ENCODE results near the gene LARP6. TPM values are rescaled to one million over a fixed set of nuclear protein-coding genes. Genes with fewer than 3 reads are reported as not detected.

Gene LARP6
- total and polyA plus RNA-seq, 2 of the 13 experiments (the other 11 are each of a cell fraction or from before 2014, with no cell fraction given) = 2.9 to 8.2 TPM

DNA sequence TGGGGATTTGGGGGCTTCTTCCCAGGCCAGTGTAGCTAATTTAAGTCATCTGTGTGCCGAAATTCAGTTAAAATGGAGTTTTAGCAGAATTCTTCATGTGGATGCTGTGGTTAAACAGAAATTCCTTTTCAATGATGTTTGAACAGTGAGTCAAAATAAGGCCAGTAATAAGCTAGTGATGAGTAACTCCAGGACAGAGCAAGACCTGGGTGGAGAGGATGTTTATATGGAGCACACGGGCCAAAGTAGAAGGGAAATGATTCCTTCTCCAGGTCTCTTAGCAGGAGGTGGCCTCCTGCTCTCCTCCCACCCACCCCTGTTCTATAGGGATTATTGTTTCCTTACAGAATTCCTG is 58.7 kb downstream of the LARP6 start:
- DNase-seq (ENCODE audit: low spot score) = peak; percentile 57
- Histone ChIP-seq H3K27ac (ENCODE audit: extremely low read length, insufficient read depth, low read length) (no peak overlapping the region), H3K79me2 (ENCODE audit: insufficient read depth, low read length) (no peaks in the 10 kb centered on the region), H3K27me3 (ENCODE audit: control insufficient read depth in 1 of 2, insufficient read depth in 2 of 2, low read length in 2 of 2) (no peaks in the 10 kb centered on the region), H4K20me1 (ENCODE audit: insufficient read depth, low read length) (no peaks in the 10 kb centered on the region), H3K9ac (ENCODE audit: insufficient read depth, low read depth, low read length) (no peak overlapping the region), H3K4me1 (ENCODE audit: insufficient read depth, low read length) (peaks cover 38% of the 10 kb centered on the region), H3K9me3 (ENCODE audit: low read length) (no peaks in the 10 kb centered on the region), H3K4me2 (ENCODE audit: low read depth, low read length) (no peak overlapping the region), H2AFZ (ENCODE audit: low read length) (no peak overlapping the region), H3K36me3 (replicated peaks in 1 of 2; ENCODE audit: control insufficient read depth in 1 of 2, insufficient read depth in 2 of 2, low read length in 2 of 2) (no peaks in the 10 kb centered on the region), H3K4me3 (replicated peaks in 1 of 3; ENCODE audit: insufficient read depth in 1 of 3, low read depth in 2 of 3, low read length in 3 of 3) (no peak overlapping the region)
- TF ChIP-seq ISX (CRISPR knock-in tag; conservative IDR thresholded peaks at IDR 0.05) = no peak
- peak; percentile 53 for TF ChIP-seq FOSL2 (CRISPR knock-in tag; IDR thresholded peaks at IDR 0.05)
- TF ChIP-seq SAP130 (CRISPR knock-in tag; IDR thresholded peaks at IDR 0.05; ENCODE audit: low read depth) = 0 out of 2 replicates have a peak, but pooled peaks have one; percentile 21
- TF ChIP-seq HMG20A (CRISPR knock-in tag; IDR thresholded peaks at IDR 0.05; ENCODE audit: borderline replicate concordance) = peak; percentile 13; the same call in 1 of the 2 replicates
- BruUV-seq (replicated peaks) = no TSS peak
- in situ Hi-C loops (cut with HindIII; ENCODE audit: extremely low pct_ligation_motif_present, low pct_unique_long_range_greater_than_20kb) (no loop called here), intact Hi-C loops (cut with micrococcal nuclease; ENCODE audit: unreplicated experiment) (no loop called here)
- POLR2A ChIA-PET = interaction anchor here (0.6 kb wide), 1 partner anchor 599 kb away, joined by 3 read pairs; no protein-coding TSS in a partner anchor
- 5% methylated on average over 2 of the region's 2 CpGs for WGBS (ENCODE audit: low lambda C conversion rate)
- FAIRE-seq = no peak
- peak; percentile 65 for ATAC-seq
- CTCF ChIA-PET (ENCODE audit: low intra/inter-chr PET ratio, low total read pairs) = no interaction called here

GRCh38 chr15:70794596-70795310 is 59.2 kb downstream of the LARP6 start:
- Histone ChIP-seq H3K36me3 (replicated peaks in 1 of 2; ENCODE audit: control insufficient read depth in 1 of 2, insufficient read depth in 2 of 2, low read length in 2 of 2) (no peaks in the 10 kb centered on the region), H3K9me3 (ENCODE audit: low read length) (no peaks in the 10 kb centered on the region), H3K4me2 (ENCODE audit: low read depth, low read length) (no peak overlapping the region), H3K27me3 (ENCODE audit: control insufficient read depth in 1 of 2, insufficient read depth in 2 of 2, low read length in 2 of 2) (no peaks in the 10 kb centered on the region), H3K27ac (ENCODE audit: extremely low read length, insufficient read depth, low read length) (no peak overlapping the region), H3K4me1 (ENCODE audit: insufficient read depth, low read length) (peaks cover 33% of the 10 kb centered on the region), H2AFZ (ENCODE audit: low read length) (no peak overlapping the region), H4K20me1 (ENCODE audit: insufficient read depth, low read length) (no peaks in the 10 kb centered on the region), H3K4me3 (replicated peaks in 1 of 3; ENCODE audit: insufficient read depth in 1 of 3, low read depth in 2 of 3, low read length in 3 of 3) (no peak overlapping the region), H3K79me2 (ENCODE audit: insufficient read depth, low read length) (no peaks in the 10 kb centered on the region), H3K9ac (ENCODE audit: insufficient read depth, low read depth, low read length) (no peak overlapping the region)
- BruUV-seq (replicated peaks) = no TSS peak
- ATAC-seq (no peak), FAIRE-seq (no peak), DNase-seq (ENCODE audit: low spot score) (no peak)
- 55% methylated on average over 12 of the region's 12 CpGs for WGBS (ENCODE audit: low lambda C conversion rate)
- intact Hi-C loops (cut with micrococcal nuclease; ENCODE audit: unreplicated experiment) = no loop called here
- CTCF ChIA-PET (ENCODE audit: low intra/inter-chr PET ratio, low total read pairs) = no interaction called here
- POLR2A ChIA-PET = interaction anchor here (0.6 to 1.0 kb wide), 2 partner anchors 31 to 598 kb away, joined by 3 read pairs; partner anchors contain the start of gene UACA
- in situ Hi-C loops (cut with HindIII; ENCODE audit: extremely low pct_ligation_motif_present, low pct_unique_long_range_greater_than_20kb) = no loop called here
- TF ChIP-seq WIZ (CRISPR knock-in tag; IDR thresholded peaks at IDR 0.05) = no peak
- TF ChIP-seq, protein P1, sequence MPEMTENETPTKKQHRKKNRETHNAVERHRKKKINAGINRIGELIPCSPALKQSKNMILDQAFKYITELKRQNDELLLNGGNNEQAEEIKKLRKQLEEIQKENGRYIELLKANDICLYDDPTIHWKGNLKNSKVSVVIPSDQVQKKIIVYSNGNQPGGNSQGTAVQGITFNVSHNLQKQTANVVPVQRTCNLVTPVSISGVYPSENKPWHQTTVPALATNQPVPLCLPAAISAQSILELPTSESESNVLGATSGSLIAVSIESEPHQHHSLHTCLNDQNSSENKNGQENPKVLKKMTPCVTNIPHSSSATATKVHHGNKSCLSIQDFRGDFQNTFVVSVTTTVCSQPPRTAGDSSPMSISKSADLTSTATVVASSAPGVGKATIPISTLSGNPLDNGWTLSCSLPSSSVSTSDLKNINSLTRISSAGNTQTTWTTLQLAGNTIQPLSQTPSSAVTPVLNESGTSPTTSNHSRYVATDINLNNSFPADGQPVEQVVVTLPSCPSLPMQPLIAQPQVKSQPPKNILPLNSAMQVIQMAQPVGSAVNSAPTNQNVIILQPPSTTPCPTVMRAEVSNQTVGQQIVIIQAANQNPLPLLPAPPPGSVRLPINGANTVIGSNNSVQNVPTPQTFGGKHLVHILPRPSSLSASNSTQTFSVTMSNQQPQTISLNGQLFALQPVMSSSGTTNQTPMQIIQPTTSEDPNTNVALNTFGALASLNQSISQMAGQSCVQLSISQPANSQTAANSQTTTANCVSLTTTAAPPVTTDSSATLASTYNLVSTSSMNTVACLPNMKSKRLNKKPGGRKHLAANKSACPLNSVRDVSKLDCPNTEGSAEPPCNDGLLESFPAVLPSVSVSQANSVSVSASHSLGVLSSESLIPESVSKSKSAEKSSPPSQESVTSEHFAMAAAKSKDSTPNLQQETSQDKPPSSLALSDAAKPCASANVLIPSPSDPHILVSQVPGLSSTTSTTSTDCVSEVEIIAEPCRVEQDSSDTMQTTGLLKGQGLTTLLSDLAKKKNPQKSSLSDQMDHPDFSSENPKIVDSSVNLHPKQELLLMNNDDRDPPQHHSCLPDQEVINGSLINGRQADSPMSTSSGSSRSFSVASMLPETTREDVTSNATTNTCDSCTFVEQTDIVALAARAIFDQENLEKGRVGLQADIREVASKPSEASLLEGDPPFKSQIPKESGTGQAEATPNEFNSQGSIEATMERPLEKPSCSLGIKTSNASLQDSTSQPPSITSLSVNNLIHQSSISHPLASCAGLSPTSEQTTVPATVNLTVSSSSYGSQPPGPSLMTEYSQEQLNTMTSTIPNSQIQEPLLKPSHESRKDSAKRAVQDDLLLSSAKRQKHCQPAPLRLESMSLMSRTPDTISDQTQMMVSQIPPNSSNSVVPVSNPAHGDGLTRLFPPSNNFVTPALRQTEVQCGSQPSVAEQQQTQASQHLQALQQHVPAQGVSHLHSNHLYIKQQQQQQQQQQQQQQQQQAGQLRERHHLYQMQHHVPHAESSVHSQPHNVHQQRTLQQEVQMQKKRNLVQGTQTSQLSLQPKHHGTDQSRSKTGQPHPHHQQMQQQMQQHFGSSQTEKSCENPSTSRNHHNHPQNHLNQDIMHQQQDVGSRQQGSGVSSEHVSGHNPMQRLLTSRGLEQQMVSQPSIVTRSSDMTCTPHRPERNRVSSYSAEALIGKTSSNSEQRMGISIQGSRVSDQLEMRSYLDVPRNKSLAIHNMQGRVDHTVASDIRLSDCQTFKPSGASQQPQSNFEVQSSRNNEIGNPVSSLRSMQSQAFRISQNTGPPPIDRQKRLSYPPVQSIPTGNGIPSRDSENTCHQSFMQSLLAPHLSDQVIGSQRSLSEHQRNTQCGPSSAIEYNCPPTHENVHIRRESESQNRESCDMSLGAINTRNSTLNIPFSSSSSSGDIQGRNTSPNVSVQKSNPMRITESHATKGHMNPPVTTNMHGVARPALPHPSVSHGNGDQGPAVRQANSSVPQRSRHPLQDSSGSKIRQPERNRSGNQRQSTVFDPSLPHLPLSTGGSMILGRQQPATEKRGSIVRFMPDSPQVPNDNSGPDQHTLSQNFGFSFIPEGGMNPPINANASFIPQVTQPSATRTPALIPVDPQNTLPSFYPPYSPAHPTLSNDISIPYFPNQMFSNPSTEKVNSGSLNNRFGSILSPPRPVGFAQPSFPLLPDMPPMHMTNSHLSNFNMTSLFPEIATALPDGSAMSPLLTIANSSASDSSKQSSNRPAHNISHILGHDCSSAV (CRISPR knock-in tag; IDR thresholded peaks at IDR 0.05; ENCODE audit: borderline replicate concordance) = no peak
- no peak for TF ChIP-seq GATAD2A (CRISPR knock-in tag; IDR thresholded peaks at IDR 0.05)
- TF ChIP-seq ADNP (CRISPR knock-in tag; IDR thresholded peaks at IDR 0.05) = no peak
- no peak for TF ChIP-seq SIX1 (CRISPR knock-in tag; IDR thresholded peaks at IDR 0.05; ENCODE audit: borderline replicate concordance)
- no peak for TF ChIP-seq FOXO1 (CRISPR knock-in tag; IDR thresholded peaks at IDR 0.05)
- TF ChIP-seq ZSCAN21 (CRISPR knock-in tag; IDR thresholded peaks at IDR 0.05; ENCODE audit: borderline replicate concordance) = no peak
